Measurements from ENCODE around the gene SLCO3A1.

Gene SLCO3A1

DNA sequence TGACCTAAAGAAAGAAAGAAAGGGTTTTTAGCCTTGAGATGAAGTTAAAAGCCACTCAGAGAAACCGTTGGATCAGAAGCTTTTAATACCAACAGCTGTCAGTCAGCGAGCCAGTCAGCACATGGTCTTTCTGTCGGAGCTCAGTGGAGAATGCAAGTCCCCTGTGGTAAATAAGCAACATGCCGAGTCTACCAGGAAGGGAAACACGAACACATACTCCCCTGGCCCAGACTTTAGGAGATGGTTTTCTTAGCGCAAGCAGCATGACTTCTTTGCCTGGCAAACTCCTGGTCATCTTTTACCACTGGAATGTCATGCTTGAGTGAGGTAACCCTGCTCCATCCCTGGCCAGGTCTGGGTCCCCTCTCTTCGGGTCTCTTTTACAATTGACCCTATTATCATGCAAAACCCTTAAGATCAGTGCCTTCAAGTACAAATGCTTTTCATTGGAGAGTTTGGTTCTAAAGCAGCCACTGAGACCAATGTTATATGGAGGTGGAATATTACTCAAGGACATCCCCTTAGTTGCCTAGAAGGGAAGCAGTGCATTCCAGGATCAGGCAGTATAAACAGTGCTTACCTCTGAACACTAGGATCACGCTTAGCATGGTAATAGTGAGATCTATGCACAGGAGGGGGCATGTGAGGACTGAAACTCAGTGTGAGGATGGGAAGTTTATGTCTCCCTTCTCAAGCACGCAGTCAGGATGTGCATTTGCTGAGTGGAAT lies 28.2 kb downstream of the SLCO3A1 start:
- H3K4me3 ChIP-seq (ENCODE audit: low read depth, low read length) = no peak overlapping the region

DNA sequence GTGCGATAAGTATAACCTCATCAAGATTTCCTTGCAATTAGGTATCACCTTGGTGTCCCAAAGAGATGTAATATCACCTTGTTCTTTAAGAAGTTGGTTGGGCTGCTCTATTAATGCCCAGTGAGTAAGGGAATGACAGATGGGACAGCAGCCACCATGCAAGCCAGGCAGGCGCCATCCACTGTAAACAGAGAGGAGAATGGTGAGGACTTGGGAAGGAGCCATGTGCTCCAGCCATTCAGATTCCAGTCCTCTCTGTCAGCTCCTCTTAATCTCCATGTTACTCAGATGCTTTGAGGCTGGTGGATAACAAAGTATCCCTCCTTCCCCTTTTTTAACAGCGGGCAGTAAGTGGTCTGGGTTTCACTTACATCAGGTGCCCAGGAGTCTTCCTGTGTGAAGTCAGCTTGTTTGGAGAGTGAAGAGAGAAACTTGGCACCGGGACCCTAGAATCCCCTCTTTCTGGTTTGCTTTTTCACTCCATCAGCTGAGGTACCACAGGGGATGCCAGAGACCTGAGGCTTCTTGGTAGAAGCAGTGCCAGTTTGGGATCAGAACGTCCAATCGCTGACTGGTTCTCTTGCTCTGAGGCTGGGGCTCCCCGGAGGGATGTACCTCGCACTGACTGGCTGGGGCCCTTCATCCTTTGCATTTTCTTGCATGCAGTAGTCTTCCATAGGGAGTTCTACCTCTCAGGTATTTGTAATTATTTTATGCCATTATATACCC lies 29.5 kb downstream of the SLCO3A1 start:
- no peak overlapping the region for H3K4me3 ChIP-seq (ENCODE audit: low read depth, low read length)

DNA sequence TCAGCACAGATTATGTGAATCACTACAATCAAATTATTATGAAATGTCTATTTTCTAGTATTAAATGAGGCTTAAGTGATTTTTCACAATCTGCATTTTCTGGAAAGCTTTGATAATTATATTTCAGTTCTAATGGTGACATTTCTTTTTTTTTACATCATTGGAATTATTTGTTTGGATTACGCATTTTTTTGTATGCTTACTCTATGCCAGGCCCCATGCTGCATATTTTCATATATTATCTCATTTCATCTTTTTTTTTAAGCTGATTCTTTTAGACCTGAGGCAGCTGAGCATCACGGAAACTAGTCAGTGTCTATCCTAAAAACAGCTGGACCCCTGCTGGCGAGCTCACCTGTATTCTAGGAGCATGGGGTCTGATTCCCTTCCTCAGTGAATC lies 31.1 kb downstream of the SLCO3A1 start:
- H3K4me3 ChIP-seq (ENCODE audit: low read depth, low read length) = no peak overlapping the region

DNA sequence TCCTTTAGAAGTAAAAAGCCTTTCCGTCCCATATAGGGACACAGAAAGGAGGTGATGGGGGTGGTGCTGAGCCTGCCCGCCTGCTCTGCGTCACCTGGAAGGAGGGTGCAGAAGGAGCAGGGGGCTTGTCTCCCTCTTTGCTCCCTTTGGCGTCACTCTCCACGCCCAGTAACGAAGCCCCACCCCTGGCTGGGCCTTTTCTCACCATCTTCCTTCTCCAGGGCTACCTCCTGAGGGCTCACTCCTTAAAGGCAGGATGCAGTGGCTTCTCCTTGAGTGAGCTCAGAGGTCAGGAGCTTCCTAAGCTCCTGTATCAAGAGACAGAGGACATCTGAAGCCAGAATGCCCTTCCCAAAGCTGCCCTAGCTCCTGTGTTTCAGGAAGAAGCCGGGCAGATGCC lies 31.5 kb downstream of the SLCO3A1 start:
- no peak overlapping the region for H3K4me3 ChIP-seq (ENCODE audit: low read depth, low read length)

DNA sequence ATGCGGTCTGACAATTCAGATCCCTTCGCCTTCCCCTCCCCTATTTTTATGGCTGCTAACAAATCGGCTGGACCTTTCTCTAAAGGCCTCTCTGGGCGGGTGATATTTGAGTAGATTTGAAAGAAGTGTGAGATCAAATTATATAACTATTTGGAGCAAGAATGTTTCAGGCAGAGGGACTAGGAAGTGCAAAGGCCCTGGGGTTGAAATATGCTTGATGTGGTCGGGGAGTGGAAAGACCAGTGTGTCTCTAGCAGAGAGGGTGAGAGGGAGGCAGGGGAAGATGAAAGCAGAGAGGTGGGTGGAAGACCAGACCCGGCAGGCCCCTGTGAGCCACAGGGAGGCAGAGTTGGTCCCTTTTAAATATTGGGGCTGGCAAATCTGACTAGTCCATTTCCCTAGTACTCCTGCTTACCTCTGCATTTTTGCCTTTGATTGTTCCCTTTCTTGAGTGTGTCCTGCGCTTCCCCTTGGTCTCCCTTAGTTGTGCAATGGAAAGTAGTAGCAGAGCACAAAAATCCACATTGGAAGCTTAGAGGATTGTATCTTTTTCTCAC lies 32.3 kb downstream of the SLCO3A1 start:
- no peak overlapping the region for H3K4me3 ChIP-seq (ENCODE audit: low read depth, low read length)

DNA sequence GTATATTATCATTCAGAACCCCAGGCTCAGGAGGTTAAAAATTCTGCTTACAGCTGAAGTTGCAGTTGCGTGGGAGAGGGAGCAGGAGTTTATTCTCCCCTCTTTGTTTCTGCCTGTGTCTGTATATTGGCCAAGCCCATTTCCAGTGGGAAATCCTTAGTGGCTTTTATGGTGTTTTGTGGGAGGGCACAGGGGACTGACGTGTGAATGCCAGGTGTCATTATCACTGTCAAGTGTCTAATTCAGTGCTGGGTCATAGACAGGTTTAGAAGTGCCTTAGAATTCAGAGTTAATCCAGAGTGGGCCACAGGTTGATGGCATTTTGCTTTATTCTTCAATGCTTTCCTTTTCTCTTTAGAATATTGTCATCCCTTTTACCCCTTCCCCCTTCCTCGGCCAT lies 33.4 kb downstream of the SLCO3A1 start:
- H3K4me3 ChIP-seq (ENCODE audit: low read depth, low read length) = no peak overlapping the region

DNA sequence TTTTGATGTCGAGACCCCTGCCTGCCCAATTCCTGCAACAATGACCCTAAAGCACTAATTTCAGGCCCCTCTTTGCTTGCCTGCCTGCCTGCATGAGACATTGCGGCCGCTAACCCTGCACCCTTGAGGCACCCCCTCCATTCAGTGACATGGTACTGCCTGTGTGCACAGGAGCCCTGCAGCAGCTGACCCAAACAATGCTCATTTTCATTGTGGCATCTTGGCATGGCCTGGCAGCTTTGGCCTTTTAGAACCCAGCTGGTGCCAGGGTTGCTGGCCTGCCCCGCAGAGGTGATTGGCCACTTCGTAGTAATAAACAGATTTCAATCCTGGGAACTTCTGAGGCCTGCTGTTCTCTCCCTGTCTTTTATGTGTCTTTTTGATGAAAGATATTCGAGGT lies 33.8 kb downstream of the SLCO3A1 start:
- no peak overlapping the region for H3K4me3 ChIP-seq (ENCODE audit: low read depth, low read length)

DNA sequence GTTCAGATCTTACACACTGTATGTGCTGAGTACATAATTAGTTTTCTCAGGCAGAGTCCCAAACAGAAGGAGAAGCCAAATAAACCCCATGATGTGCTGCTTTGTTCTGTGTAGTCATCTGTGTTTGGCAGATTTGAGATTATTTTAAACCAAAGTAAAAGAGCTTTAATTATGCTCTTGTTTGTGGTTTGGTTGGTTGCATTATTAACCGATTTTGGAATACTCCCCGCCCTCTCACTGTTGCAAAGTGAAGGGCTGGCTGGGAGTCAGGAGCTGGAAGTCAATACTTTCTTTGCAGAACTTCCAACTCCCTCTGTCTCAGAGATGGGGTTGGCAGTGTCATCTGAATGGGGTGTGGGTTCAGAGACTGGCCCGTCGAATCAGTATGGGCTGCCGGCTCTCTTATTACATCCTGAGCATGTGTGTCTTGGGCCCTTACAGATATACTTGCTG lies 34.4 kb downstream of the SLCO3A1 start:
- no peak overlapping the region for H3K4me3 ChIP-seq (ENCODE audit: low read depth, low read length)

DNA sequence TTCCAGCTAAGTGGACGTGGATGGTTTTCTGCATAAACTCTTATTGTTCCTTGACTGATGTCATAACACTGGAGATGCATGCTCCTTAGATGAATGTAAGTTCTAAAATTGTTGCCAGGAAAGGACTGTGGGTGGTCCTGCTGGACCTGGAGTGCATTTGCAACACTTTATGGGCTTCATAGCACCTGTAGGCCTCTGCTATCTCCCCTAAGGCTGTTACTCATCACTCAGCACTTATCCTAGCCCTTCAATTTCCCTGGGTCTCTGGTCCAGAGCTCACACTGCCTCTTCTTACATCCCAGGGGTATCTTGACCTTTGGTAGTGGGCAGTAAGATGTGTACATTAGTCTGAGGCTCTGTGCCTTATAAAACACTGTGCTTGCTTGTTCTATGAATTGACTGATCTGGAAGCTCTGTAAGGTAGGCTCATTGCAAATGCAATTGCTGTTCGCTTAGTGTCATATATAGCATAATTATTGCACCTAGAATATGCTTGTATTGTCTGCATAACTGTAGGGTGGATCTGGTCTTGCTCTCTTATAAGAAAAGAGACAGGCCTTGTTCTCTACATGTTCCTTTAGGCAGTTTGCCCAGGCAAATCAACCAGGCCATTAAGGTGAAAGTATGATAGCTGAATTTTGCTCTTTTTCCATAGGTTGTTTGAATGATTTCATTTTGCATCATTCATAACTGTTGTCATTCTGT lies 35.8 kb downstream of the SLCO3A1 start:
- H3K4me3 ChIP-seq (ENCODE audit: low read depth, low read length) = no peak overlapping the region

DNA sequence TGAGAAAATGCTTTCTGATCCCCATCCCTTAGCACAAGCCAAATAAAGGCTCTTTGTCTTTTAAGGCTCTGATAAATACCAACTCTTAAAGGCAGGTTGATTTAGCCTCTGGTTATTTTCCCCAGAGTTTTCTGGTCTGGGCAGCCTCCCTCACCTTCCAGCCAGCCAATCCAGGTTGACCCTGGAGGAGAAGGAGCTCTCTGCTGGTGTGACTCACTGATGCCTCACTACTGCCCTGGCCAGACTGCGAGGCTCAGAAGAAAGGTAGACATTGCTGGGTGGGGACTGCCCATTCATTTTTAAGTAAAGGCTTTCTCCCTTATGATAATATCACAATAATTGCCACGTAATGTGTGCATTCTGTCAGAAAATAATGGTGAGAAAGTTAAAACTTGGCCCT lies 37.1 kb downstream of the SLCO3A1 start:
- no peak overlapping the region for H3K4me3 ChIP-seq (ENCODE audit: low read depth, low read length)

DNA sequence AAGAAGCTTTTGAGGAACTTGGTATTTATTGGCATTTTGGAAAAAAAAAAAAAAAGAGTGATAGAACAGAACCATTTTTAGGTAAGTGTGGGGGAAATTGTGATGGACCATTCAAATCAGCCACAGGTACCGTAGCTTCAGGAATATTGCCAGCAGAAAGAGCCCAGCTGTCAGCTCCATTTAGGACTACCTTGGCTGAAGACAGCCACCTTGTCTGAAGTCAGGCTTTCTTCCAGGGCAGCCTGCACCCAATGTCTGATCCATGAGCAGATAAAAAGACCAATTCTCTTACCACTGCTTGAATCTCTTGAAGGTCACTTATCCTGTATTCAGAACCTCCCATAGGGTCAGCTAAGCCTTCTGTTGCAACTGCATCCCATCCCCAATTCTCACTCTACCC lies 37.6 kb downstream of the SLCO3A1 start:
- H3K4me3 ChIP-seq (ENCODE audit: low read depth, low read length) = no peak overlapping the region

DNA sequence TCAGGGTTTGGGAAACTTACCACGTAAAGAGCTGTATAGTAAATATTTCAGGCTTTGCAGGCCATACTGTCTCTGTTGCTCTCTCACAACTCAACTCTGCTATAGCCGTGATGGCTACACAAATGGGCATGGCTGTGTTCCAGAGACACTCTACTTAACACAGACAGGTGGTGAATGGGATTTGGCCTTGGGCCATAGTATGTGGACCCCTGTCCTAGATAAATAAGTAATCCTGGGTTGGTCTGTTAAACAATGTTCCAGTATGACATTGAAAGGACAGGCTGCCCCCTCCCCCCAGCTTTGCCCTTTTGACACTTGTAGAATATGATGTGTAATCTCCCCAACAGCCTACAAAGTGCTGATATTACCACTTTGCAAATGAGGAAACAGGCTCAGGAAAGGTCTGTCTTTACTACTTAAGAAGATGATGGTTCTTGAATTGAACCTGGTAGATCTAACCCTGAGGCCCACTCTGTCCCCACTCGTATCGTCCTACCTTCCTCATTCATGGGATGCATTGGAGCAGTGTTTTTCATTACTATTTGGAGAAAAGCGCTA lies 38.4 kb downstream of the SLCO3A1 start:
- no peak overlapping the region for H3K4me3 ChIP-seq (ENCODE audit: low read depth, low read length)

DNA sequence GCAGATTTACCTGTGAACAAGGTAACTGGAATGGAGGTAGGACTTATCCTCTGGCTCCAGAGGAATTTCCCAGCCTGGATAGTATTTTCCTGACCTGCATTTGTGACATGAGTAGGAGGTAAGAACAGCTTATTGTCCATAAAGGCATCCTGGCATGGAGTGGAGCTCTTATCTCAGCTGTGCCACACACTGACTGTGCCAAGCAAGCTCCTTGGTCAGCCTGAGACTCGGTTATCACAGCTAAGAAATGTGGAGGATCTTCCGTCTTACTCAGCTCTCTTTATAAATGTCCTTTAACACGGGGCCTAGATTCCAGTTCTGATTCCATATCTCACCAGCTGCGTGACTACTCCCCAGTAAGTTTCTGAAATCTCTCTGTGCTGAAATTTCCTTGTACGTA lies 38.9 kb downstream of the SLCO3A1 start:
- H3K4me3 ChIP-seq (ENCODE audit: low read depth, low read length) = no peak overlapping the region

DNA sequence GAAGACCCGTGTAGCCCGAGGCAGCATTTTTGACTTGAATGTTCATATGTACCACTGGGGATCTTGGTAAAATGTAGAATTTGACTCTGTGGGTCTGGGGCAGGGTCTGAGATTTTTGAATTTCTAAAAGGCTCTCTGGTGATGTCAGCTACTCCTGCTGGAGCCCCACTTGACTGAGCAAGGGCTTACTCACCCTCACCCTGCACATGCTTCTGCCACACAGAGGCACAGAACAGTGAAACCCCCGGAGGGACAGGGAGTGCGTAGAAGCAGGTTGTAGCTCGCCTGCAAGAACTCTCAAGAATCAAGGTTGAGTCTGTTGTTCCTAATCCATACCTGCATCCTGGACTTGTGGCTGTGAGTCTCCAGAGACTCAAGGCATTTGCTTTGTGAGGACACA lies 41.1 kb downstream of the SLCO3A1 start:
- no peak overlapping the region for H3K4me3 ChIP-seq (ENCODE audit: low read depth, low read length)

DNA sequence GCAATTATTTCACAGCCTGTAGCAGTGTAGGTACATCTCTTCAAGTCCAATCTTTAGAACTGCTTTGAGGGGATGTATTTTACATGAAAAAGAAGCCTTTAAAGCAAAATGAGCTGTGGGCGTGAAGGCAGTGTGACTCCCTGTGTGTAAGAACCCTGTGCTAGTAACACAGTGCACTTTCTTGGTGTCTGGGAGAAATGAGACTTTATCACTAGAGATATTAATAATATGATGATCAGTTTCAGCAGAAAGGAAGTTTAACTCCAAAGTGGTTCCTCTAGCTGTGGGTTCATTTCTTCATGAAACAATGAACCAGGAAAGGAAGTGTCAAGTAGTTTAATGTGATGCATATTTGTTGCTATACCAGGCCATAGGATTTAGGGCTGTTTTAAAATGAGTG lies 41.5 kb downstream of the SLCO3A1 start:
- no peak overlapping the region for H3K4me3 ChIP-seq (ENCODE audit: low read depth, low read length)

DNA sequence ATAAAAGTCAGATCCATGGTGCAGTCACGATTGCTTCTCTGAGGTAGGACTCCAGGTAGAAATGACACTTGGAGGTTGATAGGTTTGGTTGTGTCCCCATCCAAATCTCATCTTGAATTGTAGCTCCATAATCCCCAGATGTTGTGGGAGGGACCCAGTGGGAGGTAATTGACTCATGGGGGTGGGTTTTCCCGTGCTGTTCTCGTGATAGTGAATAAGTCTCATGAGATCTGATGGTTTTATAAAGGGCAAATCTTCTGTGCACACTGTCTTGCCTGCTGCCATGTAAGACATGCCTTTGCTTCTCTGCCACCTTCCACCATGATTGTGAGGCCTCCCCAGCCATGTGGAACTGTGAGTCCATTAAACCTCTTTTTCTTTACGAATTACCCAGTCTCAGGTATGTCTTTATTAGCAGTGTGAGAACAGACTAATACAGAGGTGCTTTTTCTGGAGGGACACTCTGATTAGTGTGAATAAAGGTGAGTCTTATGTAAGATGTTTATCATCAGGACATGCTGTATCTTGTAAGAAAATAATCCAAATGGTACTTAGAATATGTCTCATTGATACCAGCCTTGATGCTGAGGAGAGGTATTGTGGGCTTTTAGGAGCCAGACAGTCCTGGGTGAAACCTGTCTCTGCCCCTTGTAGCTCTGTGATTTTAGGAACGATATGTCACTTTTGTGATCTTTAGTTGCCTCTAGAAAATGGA lies 43.0 kb downstream of the SLCO3A1 start:
- no peak overlapping the region for H3K4me3 ChIP-seq (ENCODE audit: low read depth, low read length)

DNA sequence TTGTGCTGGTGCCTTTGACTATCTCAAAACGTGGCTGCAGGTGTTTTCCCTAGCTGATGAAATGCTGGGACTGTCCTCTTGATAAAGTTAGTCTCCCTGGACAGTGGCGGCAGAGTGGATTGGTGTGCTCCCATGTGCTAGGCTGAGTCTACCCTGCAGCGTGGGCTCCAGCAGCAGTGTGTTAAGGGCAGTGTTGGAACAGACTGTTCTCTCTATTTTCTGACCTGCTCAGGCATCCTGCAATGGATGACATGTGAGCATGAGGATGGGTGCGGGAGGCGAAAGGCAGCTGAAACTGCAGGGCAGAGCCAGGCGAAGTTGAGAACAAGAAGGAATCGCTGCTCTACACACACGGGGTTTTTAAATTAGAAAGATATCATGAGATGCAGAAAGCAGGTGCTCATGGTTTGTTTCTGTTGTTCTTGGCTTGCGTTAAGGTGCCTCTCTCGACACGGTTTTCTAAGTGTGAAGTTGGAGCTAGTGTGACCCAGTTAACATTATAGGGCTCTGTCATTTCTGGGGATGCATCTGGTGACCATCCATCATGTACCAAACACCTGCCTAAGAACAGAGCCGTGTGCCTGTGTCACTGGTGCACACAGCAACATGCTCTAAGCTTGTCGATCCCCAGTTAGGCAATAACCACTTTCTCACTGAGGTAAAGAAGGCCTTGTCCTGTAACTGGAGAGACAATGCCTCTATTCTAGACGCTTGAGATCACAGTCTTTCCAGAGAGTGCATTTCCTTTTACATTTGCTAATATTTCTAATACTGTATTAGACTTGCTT lies 44.3 kb downstream of the SLCO3A1 start:
- no peak overlapping the region for H3K4me3 ChIP-seq (ENCODE audit: low read depth, low read length)

DNA sequence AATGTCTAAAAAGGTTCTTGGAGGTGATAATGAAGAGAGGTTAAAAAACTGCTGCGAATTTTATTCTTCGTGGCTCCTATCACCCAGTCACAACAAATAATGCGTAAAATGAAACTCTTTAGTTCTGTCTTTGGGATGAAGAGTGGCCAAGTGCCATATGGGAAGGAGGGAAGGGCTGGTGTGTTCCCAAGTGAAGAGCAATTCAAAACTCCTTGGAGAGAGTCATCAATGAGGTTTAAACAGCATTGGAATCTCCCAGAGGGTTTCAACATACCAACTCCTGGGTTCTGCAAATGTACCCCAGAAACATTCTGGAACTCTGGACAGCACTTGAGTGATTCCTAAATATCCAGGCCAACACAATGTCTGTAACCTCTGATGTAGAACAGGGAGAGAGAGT lies 45.3 kb downstream of the SLCO3A1 start:
- no peak overlapping the region for H3K4me3 ChIP-seq (ENCODE audit: low read depth, low read length)

DNA sequence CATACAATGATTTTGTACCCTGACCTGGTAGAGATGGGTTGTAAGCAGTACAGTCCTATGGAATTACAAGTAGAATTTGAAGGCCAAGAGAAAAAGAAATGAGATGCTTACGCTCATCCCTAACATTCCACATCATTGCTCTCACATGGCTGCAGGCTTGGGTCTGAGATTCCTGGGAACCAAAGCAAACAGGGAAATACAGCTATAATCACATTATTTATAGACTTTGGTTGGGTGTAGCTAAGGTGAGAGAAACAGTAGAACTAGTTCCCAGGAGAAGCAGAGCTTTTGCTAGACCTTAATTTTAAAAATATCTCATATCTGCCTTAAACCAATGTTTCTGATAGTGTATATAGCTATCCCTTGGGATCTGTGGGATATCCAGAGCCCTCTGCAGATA lies 51.4 kb downstream of the SLCO3A1 start:
- H3K4me3 ChIP-seq (ENCODE audit: low read depth, low read length) = no peak overlapping the region

DNA sequence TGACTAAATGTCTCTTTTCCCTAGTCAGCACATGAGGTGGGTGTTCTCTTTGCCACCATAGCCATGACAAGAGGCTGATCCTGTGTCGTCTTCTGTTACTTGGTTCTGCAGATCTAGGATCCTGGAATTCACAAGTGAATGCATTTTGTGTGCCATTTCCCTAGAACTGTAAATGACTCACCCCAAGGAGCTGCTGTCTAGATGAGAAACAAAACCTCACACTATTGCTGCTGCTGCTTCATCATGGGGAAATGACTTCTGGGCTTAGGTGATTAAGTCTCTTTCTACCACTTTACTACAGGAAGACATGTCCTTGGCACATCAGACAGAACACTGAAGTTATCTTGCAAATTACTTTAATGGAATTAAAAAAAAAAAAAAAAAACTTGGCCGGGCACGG lies 54.9 kb downstream of the SLCO3A1 start:
- no peak overlapping the region for H3K4me3 ChIP-seq (ENCODE audit: low read depth, low read length)
